Measurements from ENCODE around the gene PDIK1L.

GRCh38 chr1:26102526-26102925 is 9.1 kb upstream of the PDIK1L start:
- no peak for TF ChIP-seq CTCF (optimal IDR thresholded peaks at IDR 0.05 in 1 of 3, IDR thresholded peaks at IDR 0.05 in 1 of 3, conservative IDR thresholded peaks at IDR 0.05 in 1 of 3; ENCODE audit: extremely low read depth in 1 of 3, insufficient read depth in 2 of 3, low read length in 3 of 3)
- no peak for TF ChIP-seq EZH2 (IDR thresholded peaks at IDR 0.05; ENCODE audit: low read length)

Data from keratinocyte (primary cell).